BJ (cell line): ENCODE measurements around the gene TEAD4. TPM values are rescaled to one million over a fixed set of nuclear protein-coding genes. Genes with fewer than 3 reads are reported as not detected.

Experiments used
- CTCF ChIA-PET: fragments of 350-600 bp; formaldehyde crosslinking; extraction: SDS; loops from one replicate; lab custom pipeline; 2021; ENCODE audit warnings: antibody characterized with exemption, inconsistent platforms; lab: Yijun Ruan, JAX
- POLR2A ChIA-PET: fragments of 300-600 bp; sonication (Branson Sonifier 250); formaldehyde crosslinking; extraction: SDS; loops from one replicate; lab custom pipeline; 2021; ENCODE audit warnings: antibody characterized with exemption; lab: Charles Lee
- DNase-seq: peaks from one replicate; pipeline ENCODE4 v3.0.0-alpha.2; 2011; ENCODE audit warnings: low read depth
- H3K27me3 ChIP-seq: 2 replicates; pipeline ENCODE4 v1.6.0; 2011; ENCODE audit warnings: low read length; ENCODE audit not compliant: control insufficient read depth, insufficient read depth
- H3K36me3 ChIP-seq: 2 replicates; pipeline ENCODE4 v1.5.1; 2011; ENCODE audit warnings: low read length; ENCODE audit not compliant: control insufficient read depth, insufficient read depth
- H3K4me3 ChIP-seq: 2 replicates; pipeline ENCODE4 v1.5.1; 2011; ENCODE audit warnings: low read depth, mild to moderate bottlenecking, control low read depth, low read length
- polyA plus RNA-seq: library from polyadenylated mRNA; depleted of rRNA; stranded (reverse); fragments of >200 nt; gene quantifications from 2 replicates; pipeline ENCODE4 v1.2.3, GENCODE V29; 2011
- TF ChIP-seq, protein P1 (sequence below): IDR thresholded peaks from 2 replicates; pipeline ENCODE4 v1.5.1; 2011; ENCODE audit warnings: low read depth, mild to moderate bottlenecking, control low read depth, inconsistent platforms, low read length, moderate library complexity; ENCODE audit not compliant: insufficient read depth

TEAD4 gene
- polyA plus RNA-seq, 1 experiment: 30.2 TPM

DNA sequence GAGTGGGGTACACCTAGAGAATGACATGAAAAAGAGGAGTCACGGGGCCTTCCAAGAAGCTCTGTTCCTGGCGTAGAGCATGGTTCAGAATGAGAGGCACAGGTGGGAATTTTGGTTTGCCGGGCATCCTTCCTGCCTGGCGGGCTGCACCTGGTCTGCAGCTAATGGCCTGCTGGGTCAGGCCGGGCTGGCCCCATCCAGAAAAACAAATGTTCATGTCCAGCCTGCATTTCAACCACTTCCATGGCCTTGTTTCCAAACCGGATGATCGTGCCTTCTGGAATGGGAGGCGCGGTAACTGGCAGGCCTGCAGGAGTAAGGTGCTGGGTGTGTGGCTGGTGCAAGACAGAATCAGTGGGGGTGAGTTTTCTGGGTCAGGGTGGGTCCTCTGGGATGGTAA, 14.4 kb downstream of the TEAD4 start:
- DNase-seq: no peak
- ChIA-PET CTCF (interaction anchor here (0.7 to 1.1 kb wide), 2 partner anchors 8 to 60 kb away, joined by 3 to 4 read pairs; no protein-coding TSS in a partner anchor), POLR2A (interaction anchor here (0.6 kb wide), 1 partner anchor 101 kb away, joined by 7 read pairs; no protein-coding TSS in a partner anchor)
- no peak overlapping the region for H3K4me3 ChIP-seq
- peaks cover 3% of the 10 kb centered on the region; the same call in 1 of the 2 replicates for H3K36me3 ChIP-seq
- H3K27me3 ChIP-seq: no peaks in the 10 kb centered on the region
- TF ChIP-seq, protein P1, sequence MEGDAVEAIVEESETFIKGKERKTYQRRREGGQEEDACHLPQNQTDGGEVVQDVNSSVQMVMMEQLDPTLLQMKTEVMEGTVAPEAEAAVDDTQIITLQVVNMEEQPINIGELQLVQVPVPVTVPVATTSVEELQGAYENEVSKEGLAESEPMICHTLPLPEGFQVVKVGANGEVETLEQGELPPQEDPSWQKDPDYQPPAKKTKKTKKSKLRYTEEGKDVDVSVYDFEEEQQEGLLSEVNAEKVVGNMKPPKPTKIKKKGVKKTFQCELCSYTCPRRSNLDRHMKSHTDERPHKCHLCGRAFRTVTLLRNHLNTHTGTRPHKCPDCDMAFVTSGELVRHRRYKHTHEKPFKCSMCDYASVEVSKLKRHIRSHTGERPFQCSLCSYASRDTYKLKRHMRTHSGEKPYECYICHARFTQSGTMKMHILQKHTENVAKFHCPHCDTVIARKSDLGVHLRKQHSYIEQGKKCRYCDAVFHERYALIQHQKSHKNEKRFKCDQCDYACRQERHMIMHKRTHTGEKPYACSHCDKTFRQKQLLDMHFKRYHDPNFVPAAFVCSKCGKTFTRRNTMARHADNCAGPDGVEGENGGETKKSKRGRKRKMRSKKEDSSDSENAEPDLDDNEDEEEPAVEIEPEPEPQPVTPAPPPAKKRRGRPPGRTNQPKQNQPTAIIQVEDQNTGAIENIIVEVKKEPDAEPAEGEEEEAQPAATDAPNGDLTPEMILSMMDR: no peak

DNA sequence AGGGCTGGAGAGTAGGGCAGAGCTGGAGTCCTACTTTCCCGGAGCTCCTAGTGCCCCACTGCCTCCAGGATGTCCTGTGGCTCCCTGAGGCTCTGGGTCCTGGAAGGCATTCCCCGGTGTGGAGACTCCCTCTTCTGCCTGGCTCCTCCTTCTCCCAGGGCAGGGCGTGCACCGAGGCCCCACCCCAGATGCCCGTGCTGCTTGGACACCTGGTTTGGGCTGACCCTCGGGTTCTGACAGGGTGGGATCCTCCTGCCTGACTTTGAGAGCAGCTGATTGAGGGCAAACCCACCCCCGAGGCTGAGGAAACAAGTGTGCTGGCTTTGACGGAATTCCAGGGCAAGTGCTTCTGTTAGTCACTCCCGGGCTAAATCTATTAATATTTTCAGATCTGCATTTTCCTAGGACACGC, 15.4 kb downstream of the TEAD4 start:
- no peak overlapping the region for H3K4me3 ChIP-seq
- POLR2A ChIA-PET: no interaction called here
- peaks cover 5% of the 10 kb centered on the region; the same call in 1 of the 2 replicates for H3K36me3 ChIP-seq
- H3K27me3 ChIP-seq: no peaks in the 10 kb centered on the region
- CTCF ChIA-PET: interaction anchor here (1.1 kb wide), 1 partner anchor 59 kb away, joined by 4 read pairs; no protein-coding TSS in a partner anchor
- DNase-seq: no peak
- TF ChIP-seq, protein P1: no peak

DNA sequence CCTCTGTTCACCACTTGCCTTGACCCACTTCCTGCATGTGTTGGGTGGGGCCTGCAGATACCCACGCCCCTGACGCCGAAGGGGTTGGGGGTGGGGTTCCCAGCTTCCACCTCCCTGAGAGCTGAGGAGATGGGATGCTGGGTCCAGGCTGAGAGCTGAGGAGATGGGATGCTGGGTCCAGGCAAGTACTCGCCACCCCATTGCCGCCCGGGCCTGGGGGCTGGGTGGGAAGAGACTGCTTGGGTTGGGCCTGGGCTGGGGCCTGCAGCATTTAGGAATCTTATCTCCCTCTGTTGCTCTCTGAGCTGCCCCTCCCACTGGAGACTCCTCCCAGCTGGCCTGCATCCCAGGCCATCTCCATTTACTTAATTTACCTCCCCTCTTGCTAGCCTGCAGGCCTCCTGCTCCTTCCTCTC, 17.4 kb downstream of the TEAD4 start:
- POLR2A ChIA-PET: no interaction called here
- no peak for DNase-seq
- TF ChIP-seq, protein P1: no peak
- Histone ChIP-seq H3K27me3 (no peaks in the 10 kb centered on the region), H3K4me3 (no peak overlapping the region), H3K36me3 (peaks cover 6% of the 10 kb centered on the region; the same call in 1 of the 2 replicates)
- CTCF ChIA-PET: interaction anchor here (1.2 to 1.4 kb wide), 3 partner anchors 15 to 123 kb away, joined by 3 to 4 read pairs (median 3); no protein-coding TSS in a partner anchor

DNA sequence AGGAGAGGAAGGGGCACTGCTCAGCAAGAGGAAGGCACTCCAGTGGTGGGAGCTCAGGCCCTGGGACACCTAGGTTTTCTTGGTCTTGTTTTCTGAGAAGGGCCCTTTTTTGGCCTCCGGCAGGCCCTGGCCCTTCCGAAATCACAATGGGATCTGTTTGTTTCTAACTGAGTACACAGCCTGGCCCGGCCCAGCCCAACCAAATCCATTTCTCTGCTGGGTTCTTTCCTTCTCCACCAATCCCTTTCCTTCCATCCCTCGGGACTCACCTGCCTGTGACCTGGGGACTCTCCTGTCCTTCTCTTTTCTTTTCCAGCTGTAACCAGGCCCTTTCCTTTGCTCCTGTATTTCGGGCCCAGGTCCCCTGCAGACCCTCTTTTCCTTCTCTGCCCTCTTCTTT, 18.6 kb downstream of the TEAD4 start:
- peaks cover 6% of the 10 kb centered on the region; the same call in 1 of the 2 replicates for H3K36me3 ChIP-seq
- DNase-seq: no peak
- H3K27me3 ChIP-seq: no peaks in the 10 kb centered on the region
- TF ChIP-seq, protein P1: no peak
- ChIA-PET POLR2A (no interaction called here), CTCF (interaction anchor here (1.2 to 1.3 kb wide), 2 partner anchors 9 to 34 kb away, joined by 3 to 4 read pairs; no protein-coding TSS in a partner anchor)
- no peak overlapping the region for H3K4me3 ChIP-seq

DNA sequence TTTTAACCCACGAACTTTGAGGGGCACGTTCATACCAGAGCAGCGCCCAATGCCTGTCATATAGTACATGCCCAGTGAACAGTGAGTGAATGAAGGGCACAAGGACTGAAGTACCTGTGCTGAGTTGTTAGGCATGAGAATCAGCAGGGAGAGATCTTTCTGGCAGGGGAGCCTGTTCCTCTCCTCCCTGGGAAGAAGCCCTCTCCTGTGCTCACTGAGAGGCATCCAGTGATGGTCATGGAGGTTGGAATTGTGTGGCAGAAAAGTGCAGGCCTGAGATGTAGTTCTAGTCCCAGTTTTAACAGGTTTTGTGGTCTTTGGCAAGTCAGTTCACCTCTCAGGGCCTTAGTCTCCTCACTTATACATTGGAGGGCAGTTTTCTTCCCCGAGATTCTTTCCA, 20.6 kb downstream of the TEAD4 start:
- ChIA-PET POLR2A (no interaction called here), CTCF (no interaction called here)
- peaks cover 5% of the 10 kb centered on the region; the same call in 1 of the 2 replicates for H3K36me3 ChIP-seq
- TF ChIP-seq, protein P1: no peak
- DNase-seq: no peak
- H3K4me3 ChIP-seq: no peak overlapping the region
- H3K27me3 ChIP-seq: no peaks in the 10 kb centered on the region
